Measurements from ENCODE around the gene ACAA2.

DNA sequence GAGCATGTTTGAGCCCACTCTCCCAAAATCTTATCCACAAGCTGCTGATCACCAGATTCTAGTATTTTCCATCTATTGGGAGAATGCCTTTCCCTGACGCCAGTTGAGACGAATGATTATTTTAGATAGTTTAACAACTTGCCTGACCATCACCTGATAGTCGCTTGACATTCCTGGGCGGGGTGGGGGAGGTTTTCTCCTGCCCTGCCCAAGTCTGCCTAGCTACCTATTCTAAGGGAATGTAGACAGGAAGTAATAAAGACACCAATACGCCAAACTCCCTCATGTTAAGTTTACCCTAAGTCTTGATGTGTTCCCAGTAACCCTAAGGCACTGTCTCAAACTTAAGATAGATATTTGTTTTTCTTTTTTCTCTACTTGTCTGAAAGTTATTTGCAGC, 4.6 kb upstream of the ACAA2 start:
- TF ChIP-seq CTCF (IDR thresholded peaks at IDR 0.05) (no peak), ZFX (IDR thresholded peaks at IDR 0.05; ENCODE audit: borderline replicate concordance) (no peak)

Measured in 22Rv1 (cell line).